Keratinocyte (primary cell): ENCODE measurements around the gene GJD2. TPM values are rescaled to one million over a fixed set of nuclear protein-coding genes. Genes with fewer than 3 reads are reported as not detected.

Source experiments
- DNase-seq: peaks from one replicate; pipeline ENCODE4 v3.0.0-alpha.2; 2011; ENCODE audit warnings: low read depth, missing footprints, low spot score
- FAIRE-seq: peaks from 2 replicates; lab custom pipeline; 2011; peaks lifted over from hg19 to GRCh38; lab: Jason Lieb, UNC
- H2AFZ ChIP-seq: 2 replicates; pipeline ENCODE4 v1.6.0; 2012; ENCODE audit warnings: low read length, control low read depth, inconsistent platforms; ENCODE audit not compliant: control insufficient read depth
- H3K27ac ChIP-seq: 2 replicates; pipeline ENCODE4 v1.5.1; 2011; ENCODE audit warnings: low read length; ENCODE audit not compliant: control insufficient read depth, insufficient read depth
- H3K27me3 ChIP-seq: 3 replicates; pipeline ENCODE4 v1.6.0; 2011; ENCODE audit warnings: low read length; ENCODE audit not compliant: control insufficient read depth, insufficient read depth; ENCODE audit errors: extremely low read depth
- H3K36me3 ChIP-seq, 2 experiments: 2 replicates in 1 of 2; 3 replicates in 1 of 2; pipeline ENCODE4 v1.5.1; 2011; ENCODE audit warnings: low read length in 2 of 2, mild to moderate bottlenecking in 1 of 2; ENCODE audit not compliant: control insufficient read depth in 2 of 2, insufficient read depth in 2 of 2; ENCODE audit errors: extremely low read depth in 1 of 2
- H3K4me1 ChIP-seq: 3 replicates; pipeline ENCODE4 v1.5.1; 2011; ENCODE audit warnings: low read length; ENCODE audit not compliant: control insufficient read depth, insufficient read depth; ENCODE audit errors: extremely low read depth
- H3K4me2 ChIP-seq: 3 replicates; pipeline ENCODE4 v1.6.0; 2011; ENCODE audit warnings: low read depth, low read length; ENCODE audit not compliant: control insufficient read depth, insufficient read depth; ENCODE audit errors: extremely low read depth
- H3K4me3 ChIP-seq, 3 experiments: fragments of 200-600 bp in 1 of 3; sonication (generic) in 1 of 3; 2 replicates in 2 of 3; 3 replicates in 1 of 3; pipeline ENCODE4 v1.5.1; 2011 to 2016; ENCODE audit warnings: low read length in 3 of 3, mild to moderate bottlenecking in 3 of 3, control low read depth in 2 of 3, inconsistent platforms in 1 of 3, low read depth in 1 of 3, mixed read lengths in 1 of 3, mixed run types in 1 of 3, moderate library complexity in 1 of 3; ENCODE audit not compliant: control insufficient read depth in 2 of 3, insufficient read depth in 2 of 3; ENCODE audit errors: extremely low read depth in 1 of 3
- H3K79me2 ChIP-seq: 2 replicates; pipeline ENCODE4 v1.6.0; 2012; ENCODE audit warnings: low read length; ENCODE audit not compliant: control insufficient read depth, insufficient read depth
- H3K9ac ChIP-seq: 3 replicates; pipeline ENCODE4 v1.6.0; 2011; ENCODE audit warnings: low read length; ENCODE audit not compliant: control insufficient read depth, insufficient read depth; ENCODE audit errors: extremely low read depth
- H3K9me1 ChIP-seq: 3 replicates; pipeline ENCODE4 v1.6.0; 2011; ENCODE audit warnings: low read length; ENCODE audit not compliant: control insufficient read depth, insufficient read depth; ENCODE audit errors: extremely low read depth
- H3K9me3 ChIP-seq: 2 replicates; pipeline ENCODE4 v1.5.1; 2012; ENCODE audit warnings: low read depth, low read length; ENCODE audit not compliant: control insufficient read depth
- H4K20me1 ChIP-seq: 3 replicates; pipeline ENCODE4 v1.6.0; 2011; ENCODE audit warnings: low read length; ENCODE audit not compliant: control insufficient read depth, insufficient read depth; ENCODE audit errors: extremely low read depth
- EZH2 ChIP-seq: IDR thresholded peaks from one replicate; pipeline ENCODE4 v1.6.1; 2012; ENCODE audit warnings: inconsistent platforms, mild to moderate bottlenecking, low read length, moderate library complexity
- dilution Hi-C: fragments of 300-500 bp; cut with MboI; formaldehyde crosslinking; loops from one replicate; pipeline ENCODE4 v1.7.0; 2020; ENCODE audit warnings: low sequenced_read_pairs; ENCODE audit not compliant: extremely low pct_ligation_motif_present
- polyA plus RNA-seq, 5 experiments: library from polyadenylated mRNA; depleted of rRNA in 3 of 5; stranded (reverse) in 3 of 5; stranded (forward) in 1 of 5; unstranded in 1 of 5; fragments of >200 nt; gene quantifications; 1 replicate in 1 of 5; 2 replicates in 3 of 5; 3 replicates in 1 of 5; pipeline versions ENCODE4 v1.2.1 to v1.2.3, GENCODE V29; 2011 to 2012; ENCODE audit warnings: missing spikeins in 2 of 5, low read depth in 1 of 5, low replicate concordance in 1 of 5
- TF ChIP-seq, protein P1 (sequence below), 3 experiments: IDR thresholded peaks in 1 of 3; conservative IDR thresholded peaks in 1 of 3; optimal IDR thresholded peaks in 1 of 3; 2 replicates in 2 of 3; 3 replicates in 1 of 3; pipeline versions ENCODE3 to v1.5.1; 2011; ENCODE audit warnings: low read length in 3 of 3, mild to moderate bottlenecking in 3 of 3, moderate library complexity in 2 of 3, control low read depth in 1 of 3, inconsistent platforms in 1 of 3; ENCODE audit not compliant: insufficient read depth in 2 of 3; ENCODE audit errors: extremely low read depth in 1 of 3

Gene GJD2
- polyA plus RNA-seq, 1 donor (not counting 4 experiments of a cell fraction or from before 2014, with no cell fraction given) = not detected

DNA sequence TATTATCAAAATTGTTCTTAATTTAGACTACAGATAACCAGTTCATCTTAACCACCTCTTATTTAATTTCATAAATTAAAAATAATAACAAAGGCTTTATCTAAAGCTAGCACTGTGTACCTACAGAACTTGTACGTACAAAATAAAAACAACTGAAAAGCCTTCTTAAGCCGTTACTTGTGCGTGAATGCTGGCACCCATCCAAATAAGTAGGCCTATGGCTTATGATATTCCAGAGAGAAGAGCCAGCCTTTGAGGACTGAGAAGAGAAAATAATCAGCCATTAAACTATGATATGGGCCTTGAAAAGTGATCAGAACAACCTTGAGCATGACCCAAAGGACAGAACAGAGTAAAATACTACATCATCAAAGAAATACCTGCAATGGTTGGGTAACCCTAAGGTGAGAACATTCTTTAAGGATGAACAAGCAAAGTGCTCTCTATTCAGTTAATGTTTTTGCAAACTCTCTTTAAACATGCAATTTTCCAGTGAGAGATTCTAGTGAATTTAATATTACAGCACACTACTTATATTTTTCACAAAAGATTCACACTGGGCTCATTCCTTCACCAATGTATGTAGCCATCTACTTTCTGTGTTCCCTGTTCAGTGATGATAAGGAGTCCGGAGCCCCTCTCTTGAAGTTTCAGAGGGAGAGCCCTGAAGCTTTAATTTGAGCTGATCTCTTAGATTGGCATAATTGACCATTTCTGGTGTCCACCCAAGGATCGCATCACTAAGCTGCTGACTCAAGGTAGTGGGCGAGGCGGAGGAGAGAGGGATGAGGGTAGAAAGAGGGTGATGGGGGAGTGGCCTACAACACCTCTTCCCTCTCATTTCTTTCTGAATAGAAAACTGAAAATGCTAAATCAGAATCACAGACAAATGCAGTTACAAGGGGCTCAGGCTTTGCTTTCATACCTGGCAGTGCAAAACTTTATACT, 48.3 kb upstream of the GJD2 start:
- H4K20me1 ChIP-seq = no peaks in the 10 kb centered on the region
- H2AFZ ChIP-seq = no peak overlapping the region
- no peaks in the 10 kb centered on the region for H3K9me1 ChIP-seq
- H3K27ac ChIP-seq = no peak overlapping the region
- no peak overlapping the region for H3K9ac ChIP-seq
- TF ChIP-seq, protein P1, sequence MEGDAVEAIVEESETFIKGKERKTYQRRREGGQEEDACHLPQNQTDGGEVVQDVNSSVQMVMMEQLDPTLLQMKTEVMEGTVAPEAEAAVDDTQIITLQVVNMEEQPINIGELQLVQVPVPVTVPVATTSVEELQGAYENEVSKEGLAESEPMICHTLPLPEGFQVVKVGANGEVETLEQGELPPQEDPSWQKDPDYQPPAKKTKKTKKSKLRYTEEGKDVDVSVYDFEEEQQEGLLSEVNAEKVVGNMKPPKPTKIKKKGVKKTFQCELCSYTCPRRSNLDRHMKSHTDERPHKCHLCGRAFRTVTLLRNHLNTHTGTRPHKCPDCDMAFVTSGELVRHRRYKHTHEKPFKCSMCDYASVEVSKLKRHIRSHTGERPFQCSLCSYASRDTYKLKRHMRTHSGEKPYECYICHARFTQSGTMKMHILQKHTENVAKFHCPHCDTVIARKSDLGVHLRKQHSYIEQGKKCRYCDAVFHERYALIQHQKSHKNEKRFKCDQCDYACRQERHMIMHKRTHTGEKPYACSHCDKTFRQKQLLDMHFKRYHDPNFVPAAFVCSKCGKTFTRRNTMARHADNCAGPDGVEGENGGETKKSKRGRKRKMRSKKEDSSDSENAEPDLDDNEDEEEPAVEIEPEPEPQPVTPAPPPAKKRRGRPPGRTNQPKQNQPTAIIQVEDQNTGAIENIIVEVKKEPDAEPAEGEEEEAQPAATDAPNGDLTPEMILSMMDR (optimal IDR thresholded peaks at IDR 0.05 in 1 of 3, IDR thresholded peaks at IDR 0.05 in 1 of 3, conservative IDR thresholded peaks at IDR 0.05 in 1 of 3; ENCODE audit: extremely low read depth in 1 of 3, insufficient read depth in 2 of 3, low read length in 3 of 3) = no peak
- no peak for TF ChIP-seq EZH2
- H3K9me3 ChIP-seq = no peaks in the 10 kb centered on the region
- no peaks in the 10 kb centered on the region for H3K4me1 ChIP-seq
- H3K4me3 ChIP-seq = no peak overlapping the region
- no peak for DNase-seq
- no peaks in the 10 kb centered on the region for H3K36me3 ChIP-seq
- dilution Hi-C loops = no loop called here
- peaks cover 11% of the 10 kb centered on the region for H3K27me3 ChIP-seq
- peak; percentile 13 for FAIRE-seq
- no peak overlapping the region for H3K4me2 ChIP-seq
- no peaks in the 10 kb centered on the region for H3K79me2 ChIP-seq

DNA sequence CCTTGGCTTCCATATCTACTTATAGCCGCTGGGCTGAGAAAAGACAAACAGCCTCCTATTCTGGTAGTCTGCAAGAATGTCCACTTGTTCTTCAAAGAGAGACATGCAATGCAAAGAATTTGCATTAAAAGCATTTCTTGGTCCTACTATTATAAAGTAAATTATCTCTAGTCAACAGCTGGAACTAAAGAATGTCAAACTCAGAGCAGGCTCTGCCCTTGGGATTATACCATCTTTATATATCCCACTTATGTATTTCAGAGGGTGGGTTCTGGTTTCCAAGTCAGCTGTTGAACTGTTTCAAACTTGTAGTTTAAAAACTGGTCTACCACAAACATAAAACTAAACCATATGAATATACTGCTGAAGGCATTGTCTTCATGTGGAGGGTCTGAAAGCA, 47.6 kb upstream of the GJD2 start:
- H3K4me1 ChIP-seq = no peaks in the 10 kb centered on the region
- H3K9me3 ChIP-seq = no peaks in the 10 kb centered on the region
- no peak for DNase-seq
- TF ChIP-seq, protein P1 (optimal IDR thresholded peaks at IDR 0.05 in 1 of 3, IDR thresholded peaks at IDR 0.05 in 1 of 3, conservative IDR thresholded peaks at IDR 0.05 in 1 of 3; ENCODE audit: extremely low read depth in 1 of 3, insufficient read depth in 2 of 3, low read length in 3 of 3) = no peak
- no peak for TF ChIP-seq EZH2
- H3K4me2 ChIP-seq = no peak overlapping the region
- no peak overlapping the region for H3K27ac ChIP-seq
- no peaks in the 10 kb centered on the region for H3K79me2 ChIP-seq
- H3K4me3 ChIP-seq = no peak overlapping the region
- H3K36me3 ChIP-seq = no peaks in the 10 kb centered on the region
- dilution Hi-C loops = no loop called here
- H3K9me1 ChIP-seq = no peaks in the 10 kb centered on the region
- no peak overlapping the region for H2AFZ ChIP-seq
- H4K20me1 ChIP-seq = no peaks in the 10 kb centered on the region
- no peak overlapping the region for H3K9ac ChIP-seq
- peaks cover 11% of the 10 kb centered on the region for H3K27me3 ChIP-seq
- no peak for FAIRE-seq
